Astrocyte of the spinal cord (primary cell): ENCODE results near the gene CETP.

Experiments used
- DNase-seq: peaks from one replicate; pipeline ENCODE4 v3.0.0; 2011; ENCODE audit warnings: low read depth, low spot score
- H3K4me3 ChIP-seq: 2 replicates; pipeline ENCODE4 v1.5.1; 2011; ENCODE audit warnings: low read depth, mild to moderate bottlenecking, low read length, moderate library complexity
- in situ Hi-C: cut with HindIII; loops from 2 replicates; pipeline ENCODE4 v1.10.0; 2017; ENCODE audit warnings: low sequenced_read_pairs
- TF ChIP-seq, protein P1 (sequence below): IDR thresholded peaks from 2 replicates; pipeline ENCODE4 v1.5.1; 2012; ENCODE audit warnings: low read depth, mild to moderate bottlenecking, low read length, inconsistent platforms

The CETP gene

DNA sequence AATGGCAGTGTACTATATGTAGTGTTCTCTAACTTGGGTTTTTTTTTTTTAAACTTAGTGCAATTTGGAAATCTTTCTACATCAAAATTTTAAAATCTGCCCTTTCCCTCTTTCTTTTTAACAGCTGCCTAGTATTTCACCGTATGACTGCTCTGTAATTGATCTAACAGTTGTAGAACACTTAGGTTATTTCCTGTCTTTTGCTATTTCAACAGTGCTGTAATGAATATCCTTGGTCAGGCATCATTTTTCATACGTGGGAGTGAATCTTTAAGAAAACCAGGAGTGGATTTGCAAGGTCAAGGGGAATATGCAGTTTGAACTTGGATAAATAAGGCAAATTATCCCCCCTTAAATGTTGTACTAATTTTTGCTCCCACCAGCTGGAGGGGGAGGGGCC lies 31.5 kb downstream of the CETP start:
- in situ Hi-C loops, result no loop called here
- TF ChIP-seq, protein P1, sequence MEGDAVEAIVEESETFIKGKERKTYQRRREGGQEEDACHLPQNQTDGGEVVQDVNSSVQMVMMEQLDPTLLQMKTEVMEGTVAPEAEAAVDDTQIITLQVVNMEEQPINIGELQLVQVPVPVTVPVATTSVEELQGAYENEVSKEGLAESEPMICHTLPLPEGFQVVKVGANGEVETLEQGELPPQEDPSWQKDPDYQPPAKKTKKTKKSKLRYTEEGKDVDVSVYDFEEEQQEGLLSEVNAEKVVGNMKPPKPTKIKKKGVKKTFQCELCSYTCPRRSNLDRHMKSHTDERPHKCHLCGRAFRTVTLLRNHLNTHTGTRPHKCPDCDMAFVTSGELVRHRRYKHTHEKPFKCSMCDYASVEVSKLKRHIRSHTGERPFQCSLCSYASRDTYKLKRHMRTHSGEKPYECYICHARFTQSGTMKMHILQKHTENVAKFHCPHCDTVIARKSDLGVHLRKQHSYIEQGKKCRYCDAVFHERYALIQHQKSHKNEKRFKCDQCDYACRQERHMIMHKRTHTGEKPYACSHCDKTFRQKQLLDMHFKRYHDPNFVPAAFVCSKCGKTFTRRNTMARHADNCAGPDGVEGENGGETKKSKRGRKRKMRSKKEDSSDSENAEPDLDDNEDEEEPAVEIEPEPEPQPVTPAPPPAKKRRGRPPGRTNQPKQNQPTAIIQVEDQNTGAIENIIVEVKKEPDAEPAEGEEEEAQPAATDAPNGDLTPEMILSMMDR, result no peak
- no peak overlapping the region for H3K4me3 ChIP-seq
- peak; percentile 17 for DNase-seq

DNA sequence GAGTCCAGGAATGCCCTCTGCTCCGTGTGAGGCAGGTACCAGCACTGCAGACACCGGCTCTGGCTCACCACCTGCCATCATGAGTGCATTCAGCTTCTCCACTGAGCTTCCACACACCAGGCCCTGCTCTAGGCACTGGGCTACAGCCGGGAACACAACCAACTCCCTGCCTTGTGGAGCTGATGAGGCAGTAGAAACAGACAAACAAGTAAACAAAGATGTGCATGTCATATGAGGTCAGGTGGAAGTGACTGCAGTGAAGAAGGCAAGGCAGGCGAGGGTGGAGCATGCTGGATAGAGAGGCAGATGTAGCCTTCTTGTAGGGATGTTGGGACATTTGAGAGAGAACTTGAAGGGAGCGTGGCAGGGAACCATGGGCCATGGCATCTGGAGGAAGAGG lies 32.6 kb downstream of the CETP start:
- in situ Hi-C loops, result no loop called here
- TF ChIP-seq, protein P1, result no peak
- no peak overlapping the region for H3K4me3 ChIP-seq
- no peak for DNase-seq

DNA sequence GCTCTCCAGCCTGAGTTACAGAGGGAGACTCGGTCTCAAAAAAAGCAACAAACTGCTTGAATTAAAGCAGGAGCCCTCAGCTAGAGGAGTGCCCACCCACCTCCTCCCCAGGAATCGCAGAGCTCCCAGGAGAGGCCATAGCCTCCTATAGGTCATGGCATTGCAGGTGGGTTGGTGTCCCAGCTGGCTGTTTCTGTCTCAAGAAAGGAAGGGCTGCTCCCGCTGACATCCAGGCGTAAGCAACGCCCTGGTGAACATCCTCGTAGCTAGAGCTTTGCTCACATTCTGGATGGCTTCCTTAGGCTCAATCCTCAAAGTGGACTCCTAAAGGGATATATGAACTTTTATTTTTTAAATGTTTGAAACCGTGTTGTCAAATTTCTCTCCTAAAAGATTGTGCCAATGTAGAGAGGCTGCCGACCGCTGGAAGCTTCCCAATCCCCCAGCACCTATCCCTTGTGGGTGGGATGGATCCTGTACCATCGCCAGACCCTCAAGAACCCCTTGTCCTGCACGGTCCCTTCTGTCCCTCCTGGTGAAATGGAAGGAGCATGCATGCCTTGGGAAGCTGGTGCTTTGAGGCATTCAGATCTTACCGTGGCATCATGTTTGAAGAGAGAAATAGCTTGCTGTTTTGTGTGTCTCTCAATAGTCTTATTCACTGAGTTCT lies 33.5 kb downstream of the CETP start:
- in situ Hi-C loops, result no loop called here
- DNase-seq, result no peak
- H3K4me3 ChIP-seq, result no peak overlapping the region
- TF ChIP-seq, protein P1, result no peak

DNA sequence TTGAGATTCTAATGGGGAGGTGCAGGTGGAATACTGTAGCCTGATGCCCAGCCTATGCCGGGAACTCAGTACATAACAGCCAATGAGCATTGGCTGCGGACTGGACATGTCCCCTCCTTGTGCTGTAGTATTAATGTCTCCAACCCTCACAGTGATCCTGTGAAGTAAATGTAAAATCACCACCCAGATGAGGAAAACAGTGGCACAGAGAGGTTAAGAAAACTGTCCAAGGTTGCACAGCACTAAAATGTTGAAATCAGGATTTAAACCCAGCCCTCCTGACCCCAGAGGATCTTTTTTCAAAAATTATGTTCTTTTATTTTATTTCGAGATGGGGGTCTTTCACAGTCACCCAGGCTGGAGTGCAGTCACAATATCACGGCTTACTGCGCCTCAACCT lies 35.5 kb downstream of the CETP start:
- H3K4me3 ChIP-seq, result no peak overlapping the region
- DNase-seq, result no peak
- in situ Hi-C loops, result no loop called here
- TF ChIP-seq, protein P1, result no peak

DNA sequence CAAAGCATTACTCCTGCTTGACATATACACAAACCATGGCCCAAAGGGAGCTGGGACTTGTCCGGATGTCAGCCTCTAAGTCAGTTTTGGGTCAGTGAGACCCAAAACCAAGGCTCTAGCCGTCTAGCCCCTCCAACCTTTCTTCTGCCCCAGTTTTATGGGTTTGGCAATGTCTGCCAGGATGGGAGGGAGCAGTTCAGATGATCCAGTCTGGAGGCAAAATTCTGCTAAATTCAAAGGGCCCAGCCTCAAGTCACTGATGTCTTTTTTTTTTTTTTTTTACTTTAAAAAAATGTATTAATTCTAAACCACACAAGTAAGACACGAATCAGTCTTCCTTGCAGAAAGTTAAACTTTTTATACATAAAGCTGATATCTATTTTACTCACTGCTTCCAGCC lies 36.2 kb downstream of the CETP start:
- H3K4me3 ChIP-seq, result no peak overlapping the region
- no peak for DNase-seq
- TF ChIP-seq, protein P1, result no peak
- in situ Hi-C loops, result no loop called here

DNA sequence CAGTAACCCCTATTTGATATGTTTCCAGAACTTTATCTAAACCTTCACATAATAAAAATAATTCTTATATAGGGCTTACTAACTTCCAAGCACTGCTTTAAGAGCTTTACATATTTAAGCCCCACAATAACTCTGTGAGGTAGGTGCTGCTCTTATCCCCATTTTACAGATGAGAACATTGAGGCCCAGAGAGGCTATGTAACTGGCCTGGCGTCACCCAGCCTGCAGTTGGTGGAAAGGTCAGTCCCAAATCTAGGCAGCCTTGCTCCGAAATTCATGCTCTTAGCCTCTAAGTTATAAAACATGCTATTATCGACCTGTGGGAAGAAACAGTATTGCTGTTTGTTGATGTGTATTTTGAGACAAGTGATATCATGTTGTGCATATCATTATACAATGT lies 36.6 kb downstream of the CETP start:
- in situ Hi-C loops, result no loop called here
- DNase-seq, result no peak
- TF ChIP-seq, protein P1, result no peak
- no peak overlapping the region for H3K4me3 ChIP-seq
